Caco-2 (cell line): ENCODE data around the gene TSPAN18. TPM values are rescaled to one million over a fixed set of nuclear protein-coding genes. Genes with fewer than 3 reads are reported as not detected.

ENCODE experiments used
- BruUV-seq: library from RNA; stranded (reverse); fragments of 400-500 nt; replicated peaks from 2 replicates; lab custom pipeline; 2021; lab: Mats Ljungman, UMichigan
- CTCF ChIA-PET: fragments of 300-600 bp; sonication (Branson Sonifier 250); formaldehyde crosslinking; loops from one replicate; lab custom pipeline; 2022; ENCODE audit warnings: antibody characterized with exemption; lab: Charles Lee
- POLR2A ChIA-PET: fragments of 300-600 bp; sonication (Branson Sonifier 250); formaldehyde crosslinking; loops from one replicate; lab custom pipeline; 2022; ENCODE audit warnings: antibody characterized with exemption; lab: Charles Lee
- DNase-seq, 2 experiments: peaks; one replicate each; pipeline versions ENCODE4 v3.0.0 to v3.0.0-alpha.2; 2020 to 2022
- H3K27me3 ChIP-seq: replicated peaks from 2 replicates; pipeline ENCODE4 v1.6.0; 2011; ENCODE audit warnings: low read length; ENCODE audit not compliant: control insufficient read depth, insufficient read depth
- H3K36me3 ChIP-seq: 2 replicates; pipeline ENCODE4 v1.5.1; 2011; ENCODE audit warnings: low read length; ENCODE audit not compliant: control insufficient read depth, insufficient read depth
- H3K4me1 ChIP-seq: fragments of 250-450 bp; sonication (Bioruptor Pico); 2 replicates; pipeline ENCODE4 v1.5.1; 2020; ENCODE audit warnings: mild to moderate bottlenecking
- H3K4me3 ChIP-seq: 2 replicates; pipeline ENCODE4 v1.5.1; 2011; ENCODE audit warnings: low read depth, mild to moderate bottlenecking, control low read depth, low read length
- H3K9me3 ChIP-seq: fragments of 250-450 bp; sonication (Bioruptor Pico); 2 replicates; pipeline ENCODE4 v1.5.1; 2020; ENCODE audit warnings: mild to moderate bottlenecking, moderate library complexity
- H3K27ac Mint-ChIP-seq: one replicate; pipeline ENCODE4 v1.8.0; 2022; ENCODE audit warnings: mixed read lengths; ENCODE audit not compliant: unreplicated experiment
- H3K27me3 Mint-ChIP-seq: one replicate; pipeline ENCODE4 v1.8.0; 2022; ENCODE audit warnings: mixed read lengths; ENCODE audit not compliant: insufficient read depth, unreplicated experiment
- H3K36me3 Mint-ChIP-seq: one replicate; pipeline ENCODE4 v1.8.0; 2022; ENCODE audit warnings: mild to moderate bottlenecking, mixed read lengths; ENCODE audit not compliant: insufficient read depth, unreplicated experiment
- H3K4me1 Mint-ChIP-seq: one replicate; pipeline ENCODE4 v1.8.0; 2022; ENCODE audit warnings: low read depth, mixed read lengths; ENCODE audit not compliant: unreplicated experiment
- H3K4me3 Mint-ChIP-seq: one replicate; pipeline ENCODE4 v1.8.0; 2022; ENCODE audit warnings: mild to moderate bottlenecking, moderate library complexity, mixed read lengths; ENCODE audit not compliant: unreplicated experiment
- H3K9me3 Mint-ChIP-seq: one replicate; pipeline ENCODE4 v1.8.0; 2022; ENCODE audit warnings: mixed read lengths; ENCODE audit not compliant: unreplicated experiment
- intact Hi-C: fragments of 100-400 bp; cut with micrococcal nuclease; formaldehyde crosslinking; loops from one replicate; pipeline ENCODE4 v1.10.0; 2022; ENCODE audit not compliant: unreplicated experiment
- total RNA-seq: library from RNA; stranded (reverse); gene quantifications from 2 replicates; pipeline ENCODE4 v1.2.3, GENCODE V29; 2022
- TF ChIP-seq, protein P1 (sequence below), 2 experiments: fragments of 200-600 bp in 1 of 2; IDR thresholded peaks; 1 replicate in 1 of 2; 2 replicates in 1 of 2; pipeline versions ENCODE4 v1.5.1 to v1.8.0; 2011 to 2022; ENCODE audit warnings: antibody characterized with exemption in 1 of 2, control low read depth in 1 of 2, inconsistent platforms in 1 of 2, low read depth in 1 of 2, low read length in 1 of 2, mild to moderate bottlenecking in 1 of 2, moderate library complexity in 1 of 2; ENCODE audit not compliant: insufficient read depth in 1 of 2, severe bottlenecking in 1 of 2, unreplicated experiment in 1 of 2

TSPAN18 gene
- total RNA-seq, 1 experiment from 2014 or later = 7.4 TPM

GRCh38 chr11:44962464-44962863 lies 235.7 kb downstream of the TSPAN18 start:
- Mint-ChIP-seq H3K4me1 (no peaks in the 10 kb centered on the region), H3K27ac (no peak overlapping the region)
- intact Hi-C loops = no loop called here

GRCh38 chr11:44963136-44963535 lies 236.4 kb downstream of the TSPAN18 start:
- intact Hi-C loops = no loop called here
- H3K4me3 ChIP-seq = no peak overlapping the region
- no peak for DNase-seq
- H3K4me1 ChIP-seq = peaks cover 4% of the 10 kb centered on the region; the same call in 1 of the 2 replicates
- H3K36me3 ChIP-seq = no peaks in the 10 kb centered on the region
- H3K27me3 Mint-ChIP-seq = no peaks in the 10 kb centered on the region
- H3K9me3 Mint-ChIP-seq = no peaks in the 10 kb centered on the region
- no peak overlapping the region for H3K4me3 Mint-ChIP-seq
- no TSS peak for BruUV-seq
- H3K36me3 Mint-ChIP-seq = no peaks in the 10 kb centered on the region
- H3K27ac Mint-ChIP-seq = no peak overlapping the region
- CTCF ChIA-PET = no interaction called here
- TF ChIP-seq, protein P1, sequence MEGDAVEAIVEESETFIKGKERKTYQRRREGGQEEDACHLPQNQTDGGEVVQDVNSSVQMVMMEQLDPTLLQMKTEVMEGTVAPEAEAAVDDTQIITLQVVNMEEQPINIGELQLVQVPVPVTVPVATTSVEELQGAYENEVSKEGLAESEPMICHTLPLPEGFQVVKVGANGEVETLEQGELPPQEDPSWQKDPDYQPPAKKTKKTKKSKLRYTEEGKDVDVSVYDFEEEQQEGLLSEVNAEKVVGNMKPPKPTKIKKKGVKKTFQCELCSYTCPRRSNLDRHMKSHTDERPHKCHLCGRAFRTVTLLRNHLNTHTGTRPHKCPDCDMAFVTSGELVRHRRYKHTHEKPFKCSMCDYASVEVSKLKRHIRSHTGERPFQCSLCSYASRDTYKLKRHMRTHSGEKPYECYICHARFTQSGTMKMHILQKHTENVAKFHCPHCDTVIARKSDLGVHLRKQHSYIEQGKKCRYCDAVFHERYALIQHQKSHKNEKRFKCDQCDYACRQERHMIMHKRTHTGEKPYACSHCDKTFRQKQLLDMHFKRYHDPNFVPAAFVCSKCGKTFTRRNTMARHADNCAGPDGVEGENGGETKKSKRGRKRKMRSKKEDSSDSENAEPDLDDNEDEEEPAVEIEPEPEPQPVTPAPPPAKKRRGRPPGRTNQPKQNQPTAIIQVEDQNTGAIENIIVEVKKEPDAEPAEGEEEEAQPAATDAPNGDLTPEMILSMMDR (IDR thresholded peaks at IDR 0.05; ENCODE audit: insufficient read depth in 1 of 2, low read depth in 1 of 2, low read length in 1 of 2, severe bottlenecking in 1 of 2, unreplicated experiment in 1 of 2) = no peak
- POLR2A ChIA-PET = no interaction called here
- no peaks in the 10 kb centered on the region for H3K27me3 ChIP-seq
- no peaks in the 10 kb centered on the region for H3K4me1 Mint-ChIP-seq
- H3K9me3 ChIP-seq = no peaks in the 10 kb centered on the region

More at GRCh38 chr11:44962464-44962863, 235.7 kb downstream of the TSPAN18 start:
- TF ChIP-seq, protein P1 (IDR thresholded peaks at IDR 0.05; ENCODE audit: insufficient read depth in 1 of 2, low read depth in 1 of 2, low read length in 1 of 2, severe bottlenecking in 1 of 2, unreplicated experiment in 1 of 2) = no peak
- Mint-ChIP-seq H3K9me3 (no peaks in the 10 kb centered on the region), H3K4me3 (no peak overlapping the region), H3K36me3 (no peaks in the 10 kb centered on the region), H3K27me3 (no peaks in the 10 kb centered on the region)
- DNase-seq = no peak
- Histone ChIP-seq H3K27me3 (no peaks in the 10 kb centered on the region), H3K4me1 (peaks cover 4% of the 10 kb centered on the region; the same call in 1 of the 2 replicates), H3K9me3 (no peaks in the 10 kb centered on the region), H3K36me3 (no peaks in the 10 kb centered on the region), H3K4me3 (no peak overlapping the region)
- no TSS peak for BruUV-seq
- CTCF ChIA-PET = no interaction called here
- POLR2A ChIA-PET = no interaction called here

- H3K9me3 Mint-ChIP-seq = no peaks in the 10 kb centered on the region
- no peak for DNase-seq
- ChIA-PET CTCF (interaction anchor here (1.5 kb wide), 1 partner anchor 28 kb away, joined by 8 read pairs; no protein-coding TSS in a partner anchor), POLR2A (no interaction called here)
- no peaks in the 10 kb centered on the region for H3K27me3 ChIP-seq
- BruUV-seq = no TSS peak
- H3K36me3 ChIP-seq = no peaks in the 10 kb centered on the region
- no peaks in the 10 kb centered on the region for H3K27me3 Mint-ChIP-seq
- H3K4me3 Mint-ChIP-seq = no peak overlapping the region
- no peaks in the 10 kb centered on the region for H3K36me3 Mint-ChIP-seq
- intact Hi-C loops = no loop called here
- H3K9me3 ChIP-seq = no peaks in the 10 kb centered on the region
- H3K4me1 ChIP-seq = peaks cover 4% of the 10 kb centered on the region; the same call in 1 of the 2 replicates
- no peaks in the 10 kb centered on the region for H3K4me1 Mint-ChIP-seq
- TF ChIP-seq, protein P1 (IDR thresholded peaks at IDR 0.05; ENCODE audit: insufficient read depth in 1 of 2, low read depth in 1 of 2, low read length in 1 of 2, severe bottlenecking in 1 of 2, unreplicated experiment in 1 of 2) = no peak
- no peak overlapping the region for H3K4me3 ChIP-seq
- H3K27ac Mint-ChIP-seq = no peak overlapping the region
Observed at GRCh38 chr11:44963948-44964347, 237.2 kb downstream of the TSPAN18 start.
